ENCODE results near the gene RHBDD1.

The RHBDD1 gene

GRCh38 chr2:226873051-226873620 lies 37.3 kb downstream of the RHBDD1 start:
- H3K27me3 ChIP-seq (ENCODE audit: insufficient read depth, low read length, poor library complexity, severe bottlenecking), result no peaks in the 10 kb centered on the region

DNA sequence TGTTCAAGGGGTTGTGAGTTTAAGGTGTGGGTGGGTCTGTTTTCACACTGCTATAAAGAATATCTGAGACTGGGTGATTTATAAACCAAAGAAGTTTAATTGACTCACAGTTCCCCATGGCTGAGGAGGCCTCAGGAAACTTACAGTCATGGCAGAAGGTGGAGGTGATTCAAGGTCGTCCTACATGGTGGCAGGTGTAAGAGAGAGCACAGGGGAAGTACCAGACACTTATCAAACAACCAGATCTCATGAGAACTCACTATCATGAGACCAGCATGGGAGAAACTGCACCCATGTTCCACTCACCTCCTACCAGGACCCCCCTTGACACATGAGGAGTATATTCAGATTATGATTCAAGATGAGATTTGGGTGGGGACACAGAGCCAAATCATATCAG lies 38.0 kb downstream of the RHBDD1 start:
- no peak overlapping the region for H2AFZ ChIP-seq (ENCODE audit: low read length)
- H3K9me3 ChIP-seq (ENCODE audit: insufficient read depth, low read depth, low read length), result no peaks in the 10 kb centered on the region

More at GRCh38 chr2:226873051-226873620, 37.3 kb downstream of the RHBDD1 start:
- H3K9me3 ChIP-seq (ENCODE audit: insufficient read depth, low read depth, low read length), result no peaks in the 10 kb centered on the region
- no peaks in the 10 kb centered on the region for H3K9me2 ChIP-seq (replicated peaks; ENCODE audit: low read depth, low read length)
- H2AFZ ChIP-seq (ENCODE audit: low read length), result peak overlapping the region; percentile 6
- no peaks in the 10 kb centered on the region for H3K79me2 ChIP-seq (ENCODE audit: insufficient read depth, low read length)
- H3K4me1 ChIP-seq (ENCODE audit: insufficient read depth, low read length, poor library complexity, severe bottlenecking), result peaks cover 21% of the 10 kb centered on the region
- no peaks in the 10 kb centered on the region for H4K20me1 ChIP-seq (ENCODE audit: insufficient read depth, low read length, poor library complexity, severe bottlenecking)
- peak overlapping the region; percentile 62 for H3K4me2 ChIP-seq (ENCODE audit: low read depth, low read length, poor library complexity, severe bottlenecking)
- H3K4me3 ChIP-seq (ENCODE audit: low read length, poor library complexity, severe bottlenecking), result peak overlapping the region; percentile 36
- no peak for TF ChIP-seq EZH2phosphoT487 (IDR thresholded peaks at IDR 0.05; ENCODE audit: borderline replicate concordance)
- TF ChIP-seq, protein P1, sequence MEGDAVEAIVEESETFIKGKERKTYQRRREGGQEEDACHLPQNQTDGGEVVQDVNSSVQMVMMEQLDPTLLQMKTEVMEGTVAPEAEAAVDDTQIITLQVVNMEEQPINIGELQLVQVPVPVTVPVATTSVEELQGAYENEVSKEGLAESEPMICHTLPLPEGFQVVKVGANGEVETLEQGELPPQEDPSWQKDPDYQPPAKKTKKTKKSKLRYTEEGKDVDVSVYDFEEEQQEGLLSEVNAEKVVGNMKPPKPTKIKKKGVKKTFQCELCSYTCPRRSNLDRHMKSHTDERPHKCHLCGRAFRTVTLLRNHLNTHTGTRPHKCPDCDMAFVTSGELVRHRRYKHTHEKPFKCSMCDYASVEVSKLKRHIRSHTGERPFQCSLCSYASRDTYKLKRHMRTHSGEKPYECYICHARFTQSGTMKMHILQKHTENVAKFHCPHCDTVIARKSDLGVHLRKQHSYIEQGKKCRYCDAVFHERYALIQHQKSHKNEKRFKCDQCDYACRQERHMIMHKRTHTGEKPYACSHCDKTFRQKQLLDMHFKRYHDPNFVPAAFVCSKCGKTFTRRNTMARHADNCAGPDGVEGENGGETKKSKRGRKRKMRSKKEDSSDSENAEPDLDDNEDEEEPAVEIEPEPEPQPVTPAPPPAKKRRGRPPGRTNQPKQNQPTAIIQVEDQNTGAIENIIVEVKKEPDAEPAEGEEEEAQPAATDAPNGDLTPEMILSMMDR (conservative IDR thresholded peaks at IDR 0.05; ENCODE audit: low read length), result peak; percentile 56
- H3K9ac ChIP-seq (ENCODE audit: low read depth, low read length, poor library complexity, severe bottlenecking), result no peak overlapping the region
- no peaks in the 10 kb centered on the region for H3K36me3 ChIP-seq (ENCODE audit: insufficient read depth, low read length)
- no peaks in the 10 kb centered on the region for H3F3A ChIP-seq (ENCODE audit: low read depth)

GRCh38 chr2:226874749-226875148 lies 38.9 kb downstream of the RHBDD1 start:
- peaks cover 21% of the 10 kb centered on the region for H3K4me1 ChIP-seq (ENCODE audit: insufficient read depth, low read length, poor library complexity, severe bottlenecking)
- no peak overlapping the region for H3K9ac ChIP-seq (ENCODE audit: low read depth, low read length, poor library complexity, severe bottlenecking)
- no peaks in the 10 kb centered on the region for H3K9me3 ChIP-seq (ENCODE audit: insufficient read depth, low read depth, low read length)
- no peaks in the 10 kb centered on the region for H3K9me2 ChIP-seq (replicated peaks; ENCODE audit: low read depth, low read length)
- no peaks in the 10 kb centered on the region for H3K27me3 ChIP-seq (ENCODE audit: insufficient read depth, low read length, poor library complexity, severe bottlenecking)
- H3K4me2 ChIP-seq (ENCODE audit: low read depth, low read length, poor library complexity, severe bottlenecking), result no peak overlapping the region
- H4K20me1 ChIP-seq (ENCODE audit: insufficient read depth, low read length, poor library complexity, severe bottlenecking), result no peaks in the 10 kb centered on the region
- no peak overlapping the region for H2AFZ ChIP-seq (ENCODE audit: low read length)
- H3K79me2 ChIP-seq (ENCODE audit: insufficient read depth, low read length), result no peaks in the 10 kb centered on the region
- no peak for TF ChIP-seq EZH2phosphoT487 (IDR thresholded peaks at IDR 0.05; ENCODE audit: borderline replicate concordance)
- TF ChIP-seq, protein P1 (conservative IDR thresholded peaks at IDR 0.05; ENCODE audit: low read length), result no peak
- H3F3A ChIP-seq (ENCODE audit: low read depth), result no peaks in the 10 kb centered on the region
- no peak overlapping the region for H3K4me3 ChIP-seq (ENCODE audit: low read length, poor library complexity, severe bottlenecking)
- H3K36me3 ChIP-seq (ENCODE audit: insufficient read depth, low read length), result no peaks in the 10 kb centered on the region

More for the DNA sequence above, 38.0 kb downstream of the RHBDD1 start:
- H3K27me3 ChIP-seq (ENCODE audit: insufficient read depth, low read length, poor library complexity, severe bottlenecking), result no peaks in the 10 kb centered on the region
- H3K9ac ChIP-seq (ENCODE audit: low read depth, low read length, poor library complexity, severe bottlenecking), result no peak overlapping the region
- H3F3A ChIP-seq (ENCODE audit: low read depth), result no peaks in the 10 kb centered on the region
- H4K20me1 ChIP-seq (ENCODE audit: insufficient read depth, low read length, poor library complexity, severe bottlenecking), result no peaks in the 10 kb centered on the region
- H3K4me1 ChIP-seq (ENCODE audit: insufficient read depth, low read length, poor library complexity, severe bottlenecking), result peaks cover 21% of the 10 kb centered on the region
- H3K9me2 ChIP-seq (replicated peaks; ENCODE audit: low read depth, low read length), result no peaks in the 10 kb centered on the region
- H3K4me3 ChIP-seq (ENCODE audit: low read length, poor library complexity, severe bottlenecking), result peak overlapping the region; percentile 36
- no peaks in the 10 kb centered on the region for H3K36me3 ChIP-seq (ENCODE audit: insufficient read depth, low read length)
- TF ChIP-seq, protein P1 (conservative IDR thresholded peaks at IDR 0.05; ENCODE audit: low read length), result no peak
- no peak for TF ChIP-seq EZH2phosphoT487 (IDR thresholded peaks at IDR 0.05; ENCODE audit: borderline replicate concordance)
- H3K79me2 ChIP-seq (ENCODE audit: insufficient read depth, low read length), result no peaks in the 10 kb centered on the region
- H3K4me2 ChIP-seq (ENCODE audit: low read depth, low read length, poor library complexity, severe bottlenecking), result peak overlapping the region; percentile 62
